Measurements from ENCODE around the gene CERS6.

CERS6 gene

GRCh38 chr2:168810235-168810634 is 354.2 kb downstream of the CERS6 start:
- no peak overlapping the region for H3K4me3 Mint-ChIP-seq
- H3K27ac Mint-ChIP-seq, result no peak overlapping the region
- no peaks in the 10 kb centered on the region for H3K9me3 Mint-ChIP-seq
- H3K27me3 Mint-ChIP-seq (ENCODE audit: low read depth), result peaks cover 25% of the 10 kb centered on the region
- no peaks in the 10 kb centered on the region for H3K36me3 Mint-ChIP-seq (ENCODE audit: low read depth)
- DNase-seq (ENCODE audit: low spot score), result no peak
- no peaks in the 10 kb centered on the region for H3K4me1 Mint-ChIP-seq (ENCODE audit: low read depth)

DNA sequence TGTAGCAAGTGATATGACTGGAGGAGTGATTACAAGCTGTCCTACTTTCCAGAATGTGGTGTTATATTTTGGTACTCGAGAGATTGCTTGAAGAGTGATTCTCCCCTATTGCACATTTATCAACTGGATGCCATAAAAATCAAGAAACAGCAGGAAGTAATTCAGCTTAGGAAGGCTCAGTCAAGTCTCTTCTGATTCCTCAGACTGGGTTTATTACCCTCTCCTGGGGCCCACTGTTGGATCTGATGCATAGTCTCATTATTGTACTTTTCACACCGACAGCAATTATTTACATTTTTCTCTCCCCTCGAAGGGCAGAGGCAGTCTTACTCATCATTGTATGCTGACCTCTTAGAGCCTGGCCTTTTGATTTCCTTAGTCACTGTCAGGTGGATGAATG is 355.6 kb downstream of the CERS6 start:
- Mint-ChIP-seq H3K27ac (no peak overlapping the region), H3K27me3 (ENCODE audit: low read depth) (peaks cover 24% of the 10 kb centered on the region), H3K4me3 (no peak overlapping the region), H3K4me1 (ENCODE audit: low read depth) (no peaks in the 10 kb centered on the region), H3K36me3 (ENCODE audit: low read depth) (no peaks in the 10 kb centered on the region), H3K9me3 (no peaks in the 10 kb centered on the region)
- no peak for DNase-seq (ENCODE audit: low spot score)

GRCh38 chr2:168814046-168814445 is 358.0 kb downstream of the CERS6 start:
- Mint-ChIP-seq H3K4me3 (no peak overlapping the region), H3K4me1 (ENCODE audit: low read depth) (no peaks in the 10 kb centered on the region), H3K36me3 (ENCODE audit: low read depth) (no peaks in the 10 kb centered on the region), H3K27ac (no peak overlapping the region), H3K27me3 (ENCODE audit: low read depth) (peaks cover 16% of the 10 kb centered on the region), H3K9me3 (no peaks in the 10 kb centered on the region)
- no peak for DNase-seq (ENCODE audit: low spot score)

DNA sequence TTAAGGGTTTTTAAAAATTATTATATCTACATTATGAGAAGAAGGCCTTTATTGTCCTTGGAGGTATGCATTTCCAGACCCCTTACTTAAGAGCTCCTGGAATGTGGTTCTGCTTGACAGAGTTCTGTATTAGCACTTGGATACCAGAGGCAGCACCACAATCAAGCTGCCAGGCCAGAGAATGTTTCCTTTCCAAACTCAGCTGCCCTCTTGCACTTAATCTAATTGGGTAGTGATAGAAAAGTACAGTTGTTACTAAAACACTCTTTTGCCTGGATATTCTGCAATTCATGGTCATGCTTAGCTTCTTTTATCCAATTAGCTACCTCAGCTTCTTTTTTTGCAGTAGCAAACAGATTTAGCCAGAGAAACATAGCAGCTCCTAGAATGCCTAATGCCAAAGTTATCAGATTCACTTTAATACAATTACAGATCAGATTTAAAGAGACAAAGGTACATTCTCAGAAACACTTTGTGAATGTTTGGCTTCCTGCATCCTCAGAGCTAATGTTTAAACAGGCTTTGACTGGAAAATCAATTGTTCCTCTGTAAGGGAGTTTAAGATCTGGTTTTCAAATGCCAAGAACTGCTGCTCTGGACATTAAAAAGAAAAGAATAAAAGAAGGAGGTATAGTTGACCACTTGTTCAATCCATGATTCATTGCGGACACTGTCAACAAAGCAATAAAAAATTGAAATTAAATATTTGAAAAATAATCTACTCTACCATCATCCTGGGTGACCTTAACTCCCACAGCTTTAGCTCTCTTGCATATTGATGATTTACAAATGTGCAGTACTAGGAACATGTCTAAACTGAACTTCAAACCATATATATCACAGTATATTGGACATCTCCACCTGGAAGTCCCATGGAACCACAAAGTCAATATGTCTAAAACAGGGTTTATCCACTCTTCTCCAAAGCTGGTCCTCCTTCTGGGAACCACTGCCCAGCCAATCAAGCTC is 359.2 kb downstream of the CERS6 start:
- Mint-ChIP-seq H3K36me3 (ENCODE audit: low read depth) (no peaks in the 10 kb centered on the region), H3K4me1 (ENCODE audit: low read depth) (no peaks in the 10 kb centered on the region), H3K27me3 (ENCODE audit: low read depth) (peaks cover 13% of the 10 kb centered on the region), H3K27ac (no peak overlapping the region), H3K9me3 (no peaks in the 10 kb centered on the region), H3K4me3 (no peak overlapping the region)
- no peak for DNase-seq (ENCODE audit: low spot score)

DNA sequence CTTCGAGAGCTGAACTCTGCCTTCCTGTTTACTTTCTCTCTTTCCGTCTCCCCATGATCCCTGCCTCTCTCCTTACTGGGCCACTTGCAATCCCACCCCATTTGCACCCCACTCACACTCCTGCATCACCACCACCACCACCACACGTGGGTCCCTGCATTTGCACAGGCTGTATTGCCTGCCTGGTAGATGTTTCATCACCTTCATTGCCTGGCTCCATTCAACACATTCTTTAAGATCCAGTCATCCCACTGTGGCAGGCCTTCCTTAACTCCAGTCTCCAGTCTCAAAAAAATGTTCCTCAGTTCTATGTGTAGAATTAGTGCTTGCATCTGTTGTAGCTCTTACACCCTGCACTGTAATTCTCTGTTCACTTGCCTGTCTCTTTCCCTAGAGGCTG is 360.3 kb downstream of the CERS6 start:
- no peak for DNase-seq (ENCODE audit: low spot score)
- Mint-ChIP-seq H3K4me3 (no peak overlapping the region), H3K27me3 (ENCODE audit: low read depth) (peaks cover 9% of the 10 kb centered on the region), H3K27ac (no peak overlapping the region), H3K36me3 (ENCODE audit: low read depth) (no peaks in the 10 kb centered on the region), H3K4me1 (ENCODE audit: low read depth) (no peaks in the 10 kb centered on the region), H3K9me3 (no peaks in the 10 kb centered on the region)

- H3K27me3 Mint-ChIP-seq (ENCODE audit: low read depth), result peaks cover 9% of the 10 kb centered on the region
- no peaks in the 10 kb centered on the region for H3K36me3 Mint-ChIP-seq (ENCODE audit: low read depth)
- H3K4me1 Mint-ChIP-seq (ENCODE audit: low read depth), result no peaks in the 10 kb centered on the region
- H3K27ac Mint-ChIP-seq, result no peak overlapping the region
- no peak for DNase-seq (ENCODE audit: low spot score)
- H3K9me3 Mint-ChIP-seq, result no peaks in the 10 kb centered on the region
- no peak overlapping the region for H3K4me3 Mint-ChIP-seq
Measured at GRCh38 chr2:168819050-168819715, 363.1 kb downstream of the CERS6 start.

DNA sequence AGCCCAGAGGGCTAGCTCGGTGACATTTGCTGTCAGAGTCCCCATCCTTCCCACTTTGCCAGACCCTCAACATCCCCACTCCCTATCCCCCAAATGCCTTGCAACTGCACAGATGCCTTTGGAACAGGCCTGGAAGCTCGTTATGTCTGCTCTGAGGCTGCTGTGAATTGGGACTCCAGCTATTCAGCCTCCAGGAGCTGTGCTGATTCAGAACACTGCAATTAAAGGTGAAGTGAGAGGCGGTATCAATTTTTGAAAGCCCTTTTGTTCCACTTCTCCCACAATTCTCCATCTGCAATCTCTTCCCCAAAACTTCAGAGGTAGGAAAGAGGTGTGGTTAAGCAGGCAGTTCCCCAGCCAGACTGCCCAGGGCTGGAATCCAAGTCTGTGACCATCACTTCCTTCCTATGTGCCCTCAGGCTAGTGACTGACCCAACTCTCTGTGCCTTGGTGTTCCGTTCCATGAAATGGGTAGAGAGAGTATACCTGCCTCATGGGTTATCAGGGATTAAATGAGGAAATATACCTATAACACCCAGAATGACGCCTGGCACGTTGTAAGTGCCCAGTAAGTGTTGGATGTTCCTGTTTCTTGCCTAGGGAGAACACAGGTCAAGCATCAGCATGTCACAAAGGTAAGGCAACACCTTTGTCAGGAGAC is 363.9 kb downstream of the CERS6 start:
- Mint-ChIP-seq H3K4me1 (ENCODE audit: low read depth) (no peaks in the 10 kb centered on the region), H3K4me3 (no peak overlapping the region), H3K9me3 (no peaks in the 10 kb centered on the region), H3K27ac (no peak overlapping the region), H3K36me3 (ENCODE audit: low read depth) (no peaks in the 10 kb centered on the region), H3K27me3 (ENCODE audit: low read depth) (peaks cover 7% of the 10 kb centered on the region)
- no peak for DNase-seq (ENCODE audit: low spot score)

DNA sequence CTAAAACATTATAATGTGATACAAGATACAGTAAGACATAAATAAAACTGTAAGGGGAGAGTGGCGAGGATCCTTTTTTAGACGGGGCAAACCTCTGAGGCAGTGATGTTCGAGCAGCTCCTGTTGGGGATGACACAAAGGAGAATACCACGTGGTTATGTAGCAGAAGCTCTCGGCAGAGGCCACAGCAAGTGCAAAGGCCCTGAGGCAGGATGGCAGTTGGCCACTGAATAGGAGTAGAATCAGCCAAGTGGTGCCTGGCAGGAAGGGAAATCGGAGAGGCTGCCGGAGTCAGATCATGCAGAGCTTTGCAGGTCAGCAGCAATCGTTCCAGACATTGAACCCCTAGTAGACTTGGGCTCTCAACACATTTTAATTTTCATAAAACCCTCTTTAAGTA is 365.5 kb downstream of the CERS6 start:
- H3K4me3 Mint-ChIP-seq, result no peak overlapping the region

GRCh38 chr2:168821992-168822391 is 365.9 kb downstream of the CERS6 start:
- H3K27ac Mint-ChIP-seq, result no peak overlapping the region
- no peaks in the 10 kb centered on the region for H3K36me3 Mint-ChIP-seq (ENCODE audit: low read depth)
- no peaks in the 10 kb centered on the region for H3K4me1 Mint-ChIP-seq (ENCODE audit: low read depth)
- peaks cover 2% of the 10 kb centered on the region for H3K27me3 Mint-ChIP-seq (ENCODE audit: low read depth)
- H3K4me3 Mint-ChIP-seq, result no peak overlapping the region
- H3K9me3 Mint-ChIP-seq, result no peaks in the 10 kb centered on the region
- DNase-seq (ENCODE audit: low spot score), result no peak

More for the DNA sequence above, 365.5 kb downstream of the CERS6 start:
- Mint-ChIP-seq H3K4me1 (ENCODE audit: low read depth) (no peaks in the 10 kb centered on the region), H3K27me3 (ENCODE audit: low read depth) (peaks cover 3% of the 10 kb centered on the region), H3K36me3 (ENCODE audit: low read depth) (no peaks in the 10 kb centered on the region), H3K9me3 (no peaks in the 10 kb centered on the region), H3K27ac (no peak overlapping the region)
- no peak for DNase-seq (ENCODE audit: low spot score)
